ENCODE data around the gene ANKFN1.
A peak's percentile ranks its signal among the peaks of the same experiment; 100 is the strongest.

ANKFN1 gene

DNA sequence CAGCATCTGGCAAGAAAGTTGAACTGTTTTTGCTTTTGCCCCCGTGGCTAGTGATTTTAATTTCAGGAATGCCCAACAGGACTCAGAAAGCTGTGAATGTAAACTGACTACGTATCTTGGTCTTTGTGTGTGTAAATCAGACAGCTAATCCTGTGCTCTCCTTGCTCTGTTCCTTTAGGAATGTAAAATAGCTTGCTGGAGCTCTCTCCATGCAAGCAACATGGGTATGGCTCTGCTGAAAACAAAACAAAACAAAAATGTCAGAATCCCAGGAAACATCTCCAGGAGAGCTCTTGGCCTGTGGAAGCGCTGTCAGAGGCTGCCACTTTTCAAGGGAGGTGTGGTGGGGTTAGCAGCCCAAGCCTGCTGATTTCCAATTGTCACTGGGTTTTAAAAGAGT, 278.5 kb downstream of the ANKFN1 start:
- H3K9me3 ChIP-seq (ENCODE audit: severe bottlenecking), result no peaks in the 10 kb centered on the region
- DNase-seq (ENCODE audit: low spot score) (no peak), ATAC-seq (ENCODE audit: low read depth) (no peak)
- no peaks in the 10 kb centered on the region for H3K4me1 ChIP-seq (ENCODE audit: insufficient read depth, poor library complexity, severe bottlenecking)
- H3K4me3 ChIP-seq (ENCODE audit: severe bottlenecking), result no peak overlapping the region
- TF ChIP-seq CTCF (IDR thresholded peaks at IDR 0.05; ENCODE audit: poor library complexity, severe bottlenecking), result no peak
- no peaks in the 10 kb centered on the region for H3K27me3 ChIP-seq (ENCODE audit: insufficient read depth, poor library complexity, severe bottlenecking)
- no peak overlapping the region for H3K27ac ChIP-seq (ENCODE audit: poor library complexity, severe bottlenecking)
- H3K36me3 ChIP-seq (ENCODE audit: low read depth), result no peaks in the 10 kb centered on the region

DNA sequence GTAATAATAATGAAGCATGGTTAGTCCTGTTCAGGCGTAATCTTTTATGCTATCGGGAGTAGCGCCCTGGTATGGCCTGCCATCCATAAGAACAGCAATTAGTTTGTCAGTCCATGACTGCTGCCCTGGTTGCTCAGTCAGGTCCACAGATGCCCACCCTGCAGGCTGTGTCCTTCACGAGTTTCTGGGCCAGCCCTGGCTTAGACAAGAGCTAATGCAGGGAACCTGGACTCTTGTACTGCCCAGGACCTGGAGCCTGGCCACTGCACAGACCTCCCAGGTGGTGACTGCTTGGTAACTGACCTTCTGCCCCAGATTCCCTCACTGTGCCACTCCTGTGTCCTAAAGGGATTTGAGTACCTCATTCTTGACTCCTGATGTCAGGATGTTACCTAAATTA, 279.2 kb downstream of the ANKFN1 start:
- H3K27me3 ChIP-seq (ENCODE audit: insufficient read depth, poor library complexity, severe bottlenecking), result no peaks in the 10 kb centered on the region
- H3K27ac ChIP-seq (ENCODE audit: poor library complexity, severe bottlenecking), result no peak overlapping the region
- DNase-seq (ENCODE audit: low spot score) (no peak), ATAC-seq (ENCODE audit: low read depth) (no peak)
- TF ChIP-seq CTCF (IDR thresholded peaks at IDR 0.05; ENCODE audit: poor library complexity, severe bottlenecking), result no peak
- H3K36me3 ChIP-seq (ENCODE audit: low read depth), result no peaks in the 10 kb centered on the region
- H3K9me3 ChIP-seq (ENCODE audit: severe bottlenecking), result no peaks in the 10 kb centered on the region
- no peak overlapping the region for H3K4me3 ChIP-seq (ENCODE audit: severe bottlenecking)
- H3K4me1 ChIP-seq (ENCODE audit: insufficient read depth, poor library complexity, severe bottlenecking), result no peaks in the 10 kb centered on the region

- Histone ChIP-seq H3K36me3 (ENCODE audit: low read depth) (no peaks in the 10 kb centered on the region), H3K9me3 (ENCODE audit: severe bottlenecking) (no peaks in the 10 kb centered on the region), H3K4me3 (ENCODE audit: severe bottlenecking) (no peak overlapping the region), H3K27me3 (ENCODE audit: insufficient read depth, poor library complexity, severe bottlenecking) (no peaks in the 10 kb centered on the region), H3K27ac (ENCODE audit: poor library complexity, severe bottlenecking) (no peak overlapping the region), H3K4me1 (ENCODE audit: insufficient read depth, poor library complexity, severe bottlenecking) (no peaks in the 10 kb centered on the region)
- DNase-seq (ENCODE audit: low spot score), result no peak
- no peak for TF ChIP-seq CTCF (IDR thresholded peaks at IDR 0.05; ENCODE audit: poor library complexity, severe bottlenecking)
- no peak for ATAC-seq (ENCODE audit: low read depth)
Measured at GRCh38 chr17:56434610-56435009, 281.3 kb downstream of the ANKFN1 start.

GRCh38 chr17:56436142-56436541, 282.9 kb downstream of the ANKFN1 start:
- no peak for ATAC-seq (ENCODE audit: low read depth)
- H3K27ac ChIP-seq (ENCODE audit: poor library complexity, severe bottlenecking), result no peak overlapping the region
- H3K36me3 ChIP-seq (ENCODE audit: low read depth), result no peaks in the 10 kb centered on the region
- no peaks in the 10 kb centered on the region for H3K9me3 ChIP-seq (ENCODE audit: severe bottlenecking)
- no peaks in the 10 kb centered on the region for H3K27me3 ChIP-seq (ENCODE audit: insufficient read depth, poor library complexity, severe bottlenecking)
- peaks cover 6% of the 10 kb centered on the region for H3K4me1 ChIP-seq (ENCODE audit: insufficient read depth, poor library complexity, severe bottlenecking)
- DNase-seq (ENCODE audit: low spot score), result no peak
- TF ChIP-seq CTCF (IDR thresholded peaks at IDR 0.05; ENCODE audit: poor library complexity, severe bottlenecking), result no peak
- no peak overlapping the region for H3K4me3 ChIP-seq (ENCODE audit: severe bottlenecking)

GRCh38 chr17:56440419-56440818, 287.1 kb downstream of the ANKFN1 start:
- no peak overlapping the region for H3K4me3 ChIP-seq (ENCODE audit: severe bottlenecking)
- ATAC-seq (ENCODE audit: low read depth) (peak; percentile 84), DNase-seq (ENCODE audit: low spot score) (no peak)
- H3K36me3 ChIP-seq (ENCODE audit: low read depth), result no peaks in the 10 kb centered on the region
- peaks cover 18% of the 10 kb centered on the region for H3K4me1 ChIP-seq (ENCODE audit: insufficient read depth, poor library complexity, severe bottlenecking)
- peak overlapping the region; percentile 56 for H3K27ac ChIP-seq (ENCODE audit: poor library complexity, severe bottlenecking)
- H3K27me3 ChIP-seq (ENCODE audit: insufficient read depth, poor library complexity, severe bottlenecking), result no peaks in the 10 kb centered on the region
- TF ChIP-seq CTCF (IDR thresholded peaks at IDR 0.05; ENCODE audit: poor library complexity, severe bottlenecking), result no peak
- no peaks in the 10 kb centered on the region for H3K9me3 ChIP-seq (ENCODE audit: severe bottlenecking)
